ENCODE data around the gene RHO.

GRCh38 chr3:129513705-129514104 is 14.7 kb upstream of the RHO start:
- TF ChIP-seq CTCF (IDR thresholded peaks at IDR 0.05; ENCODE audit: borderline replicate concordance, extremely low read depth, low read length, poor library complexity, severe bottlenecking) (no peak), EZH2 (IDR thresholded peaks at IDR 0.05; ENCODE audit: borderline replicate concordance, low read depth, low read length, severe bottlenecking) (no peak)
